Duodenal mucosa (tissue), 2 donors: ENCODE measurements around the gene GAREM2.

Experiments
- H3K27ac ChIP-seq: one replicate; pipeline ENCODE4 v1.7.0; 2013; ENCODE audit warnings: low read depth, low read length
- H3K27me3 ChIP-seq, 2 donors: one replicate each; pipeline ENCODE4 v1.7.0; 2013; ENCODE audit warnings: low read length in 2 of 2, control low read depth in 1 of 2; ENCODE audit not compliant: insufficient read depth in 2 of 2, control insufficient read depth in 1 of 2
- H3K36me3 ChIP-seq, 2 donors: one replicate each; pipeline ENCODE4 v1.7.0; 2013; ENCODE audit warnings: low read length in 2 of 2, control low read depth in 1 of 2; ENCODE audit not compliant: insufficient read depth in 2 of 2, control insufficient read depth in 1 of 2
- H3K4me1 ChIP-seq, 2 donors: one replicate each; pipeline ENCODE4 v1.7.0; 2013; ENCODE audit warnings: low read length in 2 of 2, control low read depth in 1 of 2; ENCODE audit not compliant: insufficient read depth in 2 of 2, control insufficient read depth in 1 of 2
- H3K4me3 ChIP-seq, 2 donors: one replicate each; pipeline ENCODE4 v1.7.0; 2013; ENCODE audit warnings: low read length in 2 of 2, low read depth in 1 of 2
- H3K9ac ChIP-seq, 2 donors: one replicate each; pipeline ENCODE4 v1.7.0; 2013; ENCODE audit warnings: low read length in 2 of 2, low read depth in 1 of 2
- H3K9me3 ChIP-seq, 2 donors: one replicate each; pipeline ENCODE4 v1.7.0; 2013; ENCODE audit warnings: low read length in 2 of 2, control low read depth in 1 of 2; ENCODE audit not compliant: control insufficient read depth in 1 of 2

GAREM2 gene

GRCh38 chr2:26185954-26186770 is 13.3 kb downstream of the GAREM2 start:
- H3K27me3 ChIP-seq = peaks cover 0 to 3% of the 10 kb centered on the region in 2 donors
- H3K4me3 ChIP-seq = peak overlapping the region in 1 of 2 donors; percentile 62
- peaks cover 5 to 15% of the 10 kb centered on the region in 2 donors for H3K36me3 ChIP-seq
- no peaks in the 10 kb centered on the region for H3K9me3 ChIP-seq
- H3K9ac ChIP-seq = no peak overlapping the region
- H3K27ac ChIP-seq = no peak overlapping the region
- H3K4me1 ChIP-seq = peaks cover 0 to 10% of the 10 kb centered on the region in 2 donors

- Histone ChIP-seq H3K9me3 (no peaks in the 10 kb centered on the region), H3K36me3 (peaks cover 7 to 24% of the 10 kb centered on the region in 2 donors), H3K4me1 (peaks cover 0 to 10% of the 10 kb centered on the region in 2 donors), H3K27ac (no peak overlapping the region), H3K9ac (no peak overlapping the region), H3K4me3 (no peak overlapping the region), H3K27me3 (no peaks in the 10 kb centered on the region)
Observed at GRCh38 chr2:26187114-26187513, 14.2 kb downstream of the GAREM2 start.

GRCh38 chr2:26187537-26188104 is 14.7 kb downstream of the GAREM2 start:
- Histone ChIP-seq H3K4me3 (no peak overlapping the region), H3K27ac (no peak overlapping the region), H3K9ac (no peak overlapping the region), H3K36me3 (peaks cover 8 to 27% of the 10 kb centered on the region in 2 donors), H3K9me3 (no peaks in the 10 kb centered on the region), H3K4me1 (peaks cover 0 to 10% of the 10 kb centered on the region in 2 donors), H3K27me3 (no peaks in the 10 kb centered on the region)

GRCh38 chr2:26189123-26189522 is 16.2 kb downstream of the GAREM2 start:
- Histone ChIP-seq H3K27me3 (no peaks in the 10 kb centered on the region), H3K4me3 (no peak overlapping the region), H3K4me1 (peaks cover 0 to 10% of the 10 kb centered on the region in 2 donors), H3K9me3 (no peaks in the 10 kb centered on the region), H3K36me3 (peaks cover 17 to 42% of the 10 kb centered on the region in 2 donors), H3K27ac (no peak overlapping the region), H3K9ac (no peak overlapping the region)

GRCh38 chr2:26189751-26190150 is 16.9 kb downstream of the GAREM2 start:
- no peaks in the 10 kb centered on the region for H3K9me3 ChIP-seq
- peaks cover 0 to 7% of the 10 kb centered on the region in 2 donors for H3K4me1 ChIP-seq
- no peaks in the 10 kb centered on the region for H3K27me3 ChIP-seq
- no peak overlapping the region for H3K9ac ChIP-seq
- H3K27ac ChIP-seq = no peak overlapping the region
- peaks cover 24 to 48% of the 10 kb centered on the region in 2 donors for H3K36me3 ChIP-seq
- H3K4me3 ChIP-seq = no peak overlapping the region

- Histone ChIP-seq H3K9ac (no peak overlapping the region), H3K4me3 (no peak overlapping the region), H3K27ac (no peak overlapping the region), H3K36me3 (peaks cover 30 to 54% of the 10 kb centered on the region in 2 donors), H3K9me3 (no peaks in the 10 kb centered on the region), H3K27me3 (no peaks in the 10 kb centered on the region), H3K4me1 (peaks cover 0 to 6% of the 10 kb centered on the region in 2 donors)
Observed at GRCh38 chr2:26190369-26190768, 17.5 kb downstream of the GAREM2 start.

- Histone ChIP-seq H3K27ac (no peak overlapping the region), H3K36me3 (peaks cover 37 to 66% of the 10 kb centered on the region in 2 donors), H3K9ac (no peak overlapping the region), H3K9me3 (no peaks in the 10 kb centered on the region), H3K4me3 (no peak overlapping the region), H3K27me3 (no peaks in the 10 kb centered on the region), H3K4me1 (no peaks in the 10 kb centered on the region)
Observed at GRCh38 chr2:26191316-26192159, 18.6 kb downstream of the GAREM2 start.

GRCh38 chr2:26193578-26194231 is 20.8 kb downstream of the GAREM2 start:
- H3K27me3 ChIP-seq = no peaks in the 10 kb centered on the region
- no peak overlapping the region for H3K4me3 ChIP-seq
- no peak overlapping the region for H3K27ac ChIP-seq
- no peak overlapping the region for H3K9ac ChIP-seq
- H3K9me3 ChIP-seq = no peaks in the 10 kb centered on the region
- H3K36me3 ChIP-seq = peaks cover 53 to 87% of the 10 kb centered on the region in 2 donors
- no peaks in the 10 kb centered on the region for H3K4me1 ChIP-seq

GRCh38 chr2:26195040-26195984 is 22.4 kb downstream of the GAREM2 start:
- H3K27ac ChIP-seq = no peak overlapping the region
- no peaks in the 10 kb centered on the region for H3K27me3 ChIP-seq
- no peaks in the 10 kb centered on the region for H3K9me3 ChIP-seq
- H3K4me1 ChIP-seq = no peaks in the 10 kb centered on the region
- no peak overlapping the region for H3K9ac ChIP-seq
- H3K36me3 ChIP-seq = peaks cover 64 to 96% of the 10 kb centered on the region in 2 donors
- H3K4me3 ChIP-seq = no peak overlapping the region
